RWPE1 (cell line): ENCODE results near the gene CDKAL1.

Source experiments
- CTCF ChIA-PET: fragments of 350-600 bp; sonication (Branson Sonifier 250); formaldehyde crosslinking; extraction: SDS; loops from one replicate; lab custom pipeline; 2021; lab: Yijun Ruan, JAX
- POLR2A ChIA-PET: fragments of 400-600 bp; formaldehyde crosslinking; extraction: SDS; loops from one replicate; lab custom pipeline; 2020; ENCODE audit warnings: antibody characterized with exemption; ENCODE audit not compliant: low non-redundant PET; lab: Yijun Ruan, JAX
- DNase-seq: peaks from one replicate; pipeline ENCODE4 v3.0.0; 2012; ENCODE audit warnings: low spot score
- H3K27ac ChIP-seq: fragments of 450-650 bp; 2 replicates; pipeline ENCODE4 v1.5.1; 2017
- CTCF ChIP-seq: fragments of 450-650 bp; conservative IDR thresholded peaks from 2 replicates; pipeline ENCODE4 v1.5.1; 2017; ENCODE audit warnings: low read depth, mild to moderate bottlenecking

CDKAL1 gene

GRCh38 chr6:20911712-20912111 is 377.5 kb downstream of the CDKAL1 start:
- ChIA-PET POLR2A (no interaction called here), CTCF (no interaction called here)
- no peak overlapping the region for H3K27ac ChIP-seq
- no peak for DNase-seq
- TF ChIP-seq CTCF: no peak

GRCh38 chr6:20915156-20915555 is 380.9 kb downstream of the CDKAL1 start:
- TF ChIP-seq CTCF: no peak
- DNase-seq: no peak
- ChIA-PET POLR2A (no interaction called here), CTCF (no interaction called here)
- H3K27ac ChIP-seq: no peak overlapping the region

GRCh38 chr6:20915626-20916025 is 381.4 kb downstream of the CDKAL1 start:
- H3K27ac ChIP-seq: no peak overlapping the region
- DNase-seq: no peak
- ChIA-PET CTCF (no interaction called here), POLR2A (no interaction called here)
- TF ChIP-seq CTCF: no peak

- CTCF ChIA-PET: no interaction called here
- no peak overlapping the region for H3K27ac ChIP-seq
- no peak for TF ChIP-seq CTCF
- no peak for DNase-seq
- POLR2A ChIA-PET: no interaction called here
These were observed 381.8 kb downstream of the CDKAL1 start for GRCh38 chr6:20916086-20916485.

GRCh38 chr6:20918868-20919267 is 384.6 kb downstream of the CDKAL1 start:
- no peak overlapping the region for H3K27ac ChIP-seq
- ChIA-PET POLR2A (no interaction called here), CTCF (no interaction called here)
- no peak for TF ChIP-seq CTCF
- no peak for DNase-seq

- TF ChIP-seq CTCF: no peak
- ChIA-PET CTCF (interaction anchor here (0.8 kb wide), 1 partner anchor 7 kb away, joined by 3 read pairs; no protein-coding TSS in a partner anchor), POLR2A (interaction anchor here (0.6 kb wide), 1 partner anchor 674 kb away, joined by 3 read pairs; the partner anchor contains the start of gene SOX4)
- no peak overlapping the region for H3K27ac ChIP-seq
- no peak for DNase-seq
These were observed 385.6 kb downstream of the CDKAL1 start for GRCh38 chr6:20919677-20920385.
